H4 (cell line): ENCODE results near the gene FASLG. TPM values are rescaled to one million over a fixed set of nuclear protein-coding genes. Genes with fewer than 3 reads are reported as not detected.

Experiments used
- DNase-seq: peaks from one replicate; pipeline ENCODE4 v3.0.0-alpha.2; 2015; ENCODE audit warnings: low spot score
- total RNA-seq: library from RNA; depleted of rRNA; stranded (reverse); fragments of >200 nt; shearing (Covaris generic); gene quantifications from 2 replicates; pipeline ENCODE4 v1.2.3, GENCODE V29; 2014

The FASLG gene
- total RNA-seq, 1 experiment from 2014 or later, result not detected

GRCh38 chr1:172646653-172647052 lies 12.2 kb upstream of the FASLG start:
- DNase-seq, result no peak

- no peak for DNase-seq
Observed at GRCh38 chr1:172647110-172647564, 11.8 kb upstream of the FASLG start.

GRCh38 chr1:172647987-172648386 lies 10.9 kb upstream of the FASLG start:
- no peak for DNase-seq

GRCh38 chr1:172650474-172651193 lies 8.3 kb upstream of the FASLG start:
- no peak for DNase-seq

- DNase-seq, result peak; percentile 46
Observed at GRCh38 chr1:172653015-172653709, 5.7 kb upstream of the FASLG start.

- DNase-seq, result no peak
Observed at GRCh38 chr1:172654535-172654934, 4.4 kb upstream of the FASLG start.

GRCh38 chr1:172656576-172656975 lies 2.3 kb upstream of the FASLG start:
- DNase-seq, result no peak

- no peak for DNase-seq
Observed at GRCh38 chr1:172657586-172657985, 1.3 kb upstream of the FASLG start.

- no peak for DNase-seq
Observed at GRCh38 chr1:172661107-172661506, 2.2 kb downstream of the FASLG start.

- peak; percentile 70 for DNase-seq
Observed at GRCh38 chr1:172662464-172663109, 3.7 kb downstream of the FASLG start.

GRCh38 chr1:172663732-172664131 lies 4.8 kb downstream of the FASLG start:
- no peak for DNase-seq

GRCh38 chr1:172668097-172668496 lies 9.2 kb downstream of the FASLG start:
- DNase-seq, result no peak

- no peak for DNase-seq
Observed at GRCh38 chr1:172669011-172669410, 10.1 kb downstream of the FASLG start.

- DNase-seq, result no peak
Observed at GRCh38 chr1:172670316-172670715, 11.4 kb downstream of the FASLG start.

- no peak for DNase-seq
Observed at GRCh38 chr1:172670791-172671190, 11.9 kb downstream of the FASLG start.

GRCh38 chr1:172671591-172671990 lies 12.7 kb downstream of the FASLG start:
- DNase-seq, result no peak

- DNase-seq, result no peak
Observed at GRCh38 chr1:172672720-172673119, 13.8 kb downstream of the FASLG start.

GRCh38 chr1:172673761-172674160 lies 14.9 kb downstream of the FASLG start:
- no peak for DNase-seq

GRCh38 chr1:172674831-172675613 lies 16.1 kb downstream of the FASLG start:
- DNase-seq, result no peak

GRCh38 chr1:172679000-172679772 lies 20.3 kb downstream of the FASLG start:
- DNase-seq, result no peak

GRCh38 chr1:172680244-172680643 lies 21.3 kb downstream of the FASLG start:
- no peak for DNase-seq
